CMK (cell line): ENCODE results near the gene CDH5.

Experiments used
- DNase-seq: peaks from one replicate; pipeline ENCODE4 v3.0.0-alpha.2; 2010; ENCODE audit warnings: low read depth

Gene CDH5

DNA sequence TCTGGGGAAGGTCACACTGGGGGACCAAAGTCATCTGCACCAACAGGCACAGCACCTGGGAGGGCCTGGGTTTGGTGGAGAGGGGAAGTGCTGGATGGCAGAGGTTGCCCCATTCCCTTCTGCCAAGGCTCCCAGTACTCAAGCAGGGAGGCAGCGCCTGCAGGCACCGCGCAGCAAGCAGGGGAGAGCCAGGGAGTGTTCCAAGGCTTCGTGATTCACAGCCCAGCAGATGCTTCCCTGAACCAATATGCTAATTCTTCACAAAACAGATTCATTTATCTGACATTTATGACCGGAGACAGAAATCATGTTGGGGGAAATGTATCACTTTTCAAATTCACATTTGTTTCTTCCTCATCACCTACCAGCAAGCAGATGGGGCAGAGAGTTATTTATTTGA lies 13.4 kb upstream of the CDH5 start:
- DNase-seq: no peak

DNA sequence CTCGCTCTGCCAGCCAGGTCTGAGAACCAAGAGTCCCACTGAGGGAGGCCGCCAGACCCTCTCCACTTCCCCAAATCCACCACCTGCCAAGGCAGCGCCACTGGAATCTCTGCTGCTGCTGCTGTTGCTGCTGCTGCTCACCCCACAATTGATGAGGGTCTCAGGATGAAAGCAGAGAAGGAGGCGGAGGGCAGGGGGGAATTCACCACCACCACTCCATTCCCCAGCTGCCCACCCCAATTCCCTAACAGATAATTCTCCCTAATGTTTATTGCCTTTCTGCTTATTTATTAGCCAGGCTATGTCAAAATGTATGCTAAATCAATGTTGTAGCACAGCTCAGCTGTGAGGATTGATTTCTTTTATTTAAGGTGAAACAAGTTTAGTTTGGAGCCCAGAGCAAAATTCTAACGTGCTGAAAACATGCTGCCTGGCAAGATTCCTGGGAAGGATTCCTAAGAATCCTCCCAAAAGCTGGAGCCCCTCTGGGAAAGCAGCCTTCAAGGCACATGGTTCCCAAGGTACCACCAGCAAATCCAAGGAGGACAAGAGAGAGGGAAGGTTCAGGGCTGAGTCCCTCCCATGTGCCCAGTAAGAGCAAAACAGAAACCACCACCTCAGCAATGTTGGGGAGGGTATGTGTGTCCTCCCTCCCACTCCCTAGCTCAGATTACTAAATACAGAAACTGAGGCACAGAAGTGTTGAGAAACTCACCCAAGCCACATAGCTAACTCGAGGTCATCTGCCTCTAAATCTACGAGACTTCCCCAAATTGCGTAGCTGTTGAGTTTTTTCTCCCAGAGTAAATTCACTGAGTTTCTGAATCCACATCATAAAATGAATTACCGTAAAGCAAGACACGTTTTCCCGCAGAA lies 12.2 kb upstream of the CDH5 start:
- DNase-seq: no peak

DNA sequence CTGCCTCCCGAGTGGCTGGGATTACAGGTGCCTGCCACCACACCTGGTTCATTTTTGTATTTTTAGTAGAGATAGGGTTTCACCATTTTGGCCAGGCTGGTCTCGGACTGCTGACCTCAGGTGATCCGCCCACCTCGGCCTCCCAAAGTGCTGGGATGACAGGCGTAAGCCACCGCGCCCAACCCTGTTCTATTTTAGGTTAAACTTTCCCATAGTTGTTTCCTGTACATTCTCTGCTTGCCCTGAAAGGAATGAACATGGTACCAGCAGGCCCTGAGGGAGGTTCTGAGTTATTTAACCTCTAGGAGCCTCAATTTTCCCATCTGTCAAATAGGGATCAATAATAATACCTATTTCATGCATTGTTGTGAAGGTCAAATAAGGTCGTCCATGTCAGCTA lies 11.0 kb upstream of the CDH5 start:
- DNase-seq: no peak

- no peak for DNase-seq
These were observed 9.0 kb upstream of the CDH5 start for GRCh38 chr16:66357523-66357928.

- DNase-seq: no peak
These were observed 8.3 kb upstream of the CDH5 start for GRCh38 chr16:66358231-66358630.

DNA sequence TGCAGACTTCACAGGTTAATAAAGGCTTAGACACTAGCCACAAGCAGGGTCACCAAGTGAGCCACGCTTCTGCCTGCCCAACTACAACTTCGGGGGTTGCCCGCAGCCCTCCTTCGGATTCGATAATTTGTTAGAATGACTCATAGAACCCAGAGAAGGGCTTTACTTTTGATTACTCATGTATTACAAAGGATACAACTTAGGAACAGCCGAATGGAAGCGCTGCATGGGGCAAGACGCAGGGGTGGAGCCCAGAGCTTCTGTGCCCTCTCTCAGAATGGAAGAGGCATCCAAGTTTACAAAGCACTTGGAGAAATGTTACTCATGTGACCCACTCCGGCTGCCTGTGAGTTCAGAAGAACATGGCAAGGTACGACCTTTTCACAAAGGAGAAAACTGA lies 7.5 kb upstream of the CDH5 start:
- DNase-seq: no peak

DNA sequence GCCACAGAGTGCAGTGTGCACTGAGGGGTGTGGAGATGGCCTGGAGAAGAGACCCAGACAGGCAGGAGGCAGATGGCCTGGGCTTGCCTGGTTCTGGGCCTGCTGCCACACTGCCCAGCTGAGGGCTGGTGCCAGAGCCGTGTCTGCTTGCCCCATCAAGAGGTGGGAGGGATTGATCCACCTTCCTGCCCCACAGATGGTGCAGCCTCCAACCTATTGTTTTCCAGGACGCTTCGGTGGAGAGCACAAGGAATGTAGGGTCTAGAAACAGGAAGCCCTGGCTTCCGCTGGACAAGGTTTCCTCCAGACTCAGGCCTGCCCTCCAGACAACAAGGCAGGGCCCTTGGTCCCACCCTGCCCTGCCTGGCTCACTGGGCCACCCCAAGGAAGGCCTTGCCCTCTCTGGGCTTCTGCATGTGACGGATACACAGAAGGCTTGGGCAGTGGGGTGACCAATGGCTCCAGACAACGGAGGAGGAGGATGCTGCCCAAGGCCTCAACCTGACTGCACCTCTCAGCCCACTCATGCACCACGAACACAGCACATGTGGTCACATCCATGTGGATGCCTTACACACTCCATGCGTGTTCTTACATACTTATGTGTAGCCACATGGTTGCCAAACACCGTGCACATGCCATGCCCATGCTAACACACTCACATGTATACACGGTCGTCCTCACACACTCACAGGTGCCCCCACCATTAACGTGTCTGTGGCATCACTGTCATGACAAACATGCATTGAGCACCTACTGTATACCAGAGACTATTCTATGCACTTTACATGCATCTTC lies 6.5 kb upstream of the CDH5 start:
- no peak for DNase-seq

DNA sequence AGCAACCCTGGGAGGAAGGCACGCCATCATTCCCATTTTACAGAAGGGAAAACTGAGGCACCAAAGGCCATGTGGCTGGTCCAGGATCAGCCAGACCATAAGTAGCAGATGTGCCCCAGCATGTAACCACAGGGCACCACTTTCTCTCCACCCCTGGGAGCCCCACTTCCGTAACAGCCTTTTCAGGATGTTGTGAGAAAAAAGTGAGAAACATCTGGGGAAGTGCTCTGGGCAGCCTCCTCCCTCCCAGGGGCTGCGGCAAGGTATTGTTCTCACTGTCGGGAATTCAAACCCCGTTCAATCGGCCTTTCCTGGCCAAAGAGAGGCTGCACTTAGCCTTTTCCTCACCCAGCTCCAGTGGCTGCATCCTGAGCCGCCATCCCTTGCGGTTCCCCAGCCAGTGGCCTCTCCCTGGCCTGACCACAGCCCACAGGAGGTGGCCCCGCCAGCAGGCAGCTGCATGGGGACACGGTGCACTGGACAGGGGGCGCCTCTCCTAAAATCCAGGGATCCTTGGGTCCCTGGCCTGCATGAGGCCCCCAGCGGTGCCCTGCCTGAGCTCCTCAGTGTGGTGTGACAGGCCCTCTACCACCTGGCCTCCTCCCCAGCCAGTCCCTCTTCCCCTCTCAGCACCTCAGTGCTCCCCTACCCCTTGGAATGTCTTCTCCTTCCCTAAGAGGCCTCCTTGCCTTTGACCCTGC lies 5.7 kb upstream of the CDH5 start:
- no peak for DNase-seq

DNA sequence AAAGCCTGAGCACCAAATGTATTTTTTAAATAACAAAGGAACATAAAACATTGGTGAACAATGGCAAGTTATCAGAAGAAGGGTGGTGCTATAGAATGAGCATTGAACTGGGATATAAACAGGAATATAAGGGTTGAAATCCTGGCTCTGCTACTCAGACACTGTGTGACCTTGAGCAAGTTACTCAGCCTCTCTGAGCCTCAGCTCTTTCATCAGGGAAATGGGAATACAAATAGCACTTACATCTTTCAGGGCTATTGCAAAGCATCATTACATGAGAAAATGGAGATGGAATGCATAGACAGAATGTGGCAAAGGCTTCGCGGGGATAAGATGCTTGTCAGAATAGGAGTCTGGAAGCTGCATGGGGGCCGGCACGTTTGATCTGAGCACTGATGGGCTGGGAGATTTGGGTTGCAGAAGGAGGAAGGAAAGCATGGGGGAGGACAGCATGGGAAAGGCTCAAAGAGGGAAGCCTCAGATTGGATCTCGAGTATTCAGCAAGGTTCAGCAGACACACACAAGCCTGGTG lies 4.8 kb upstream of the CDH5 start:
- DNase-seq: no peak

DNA sequence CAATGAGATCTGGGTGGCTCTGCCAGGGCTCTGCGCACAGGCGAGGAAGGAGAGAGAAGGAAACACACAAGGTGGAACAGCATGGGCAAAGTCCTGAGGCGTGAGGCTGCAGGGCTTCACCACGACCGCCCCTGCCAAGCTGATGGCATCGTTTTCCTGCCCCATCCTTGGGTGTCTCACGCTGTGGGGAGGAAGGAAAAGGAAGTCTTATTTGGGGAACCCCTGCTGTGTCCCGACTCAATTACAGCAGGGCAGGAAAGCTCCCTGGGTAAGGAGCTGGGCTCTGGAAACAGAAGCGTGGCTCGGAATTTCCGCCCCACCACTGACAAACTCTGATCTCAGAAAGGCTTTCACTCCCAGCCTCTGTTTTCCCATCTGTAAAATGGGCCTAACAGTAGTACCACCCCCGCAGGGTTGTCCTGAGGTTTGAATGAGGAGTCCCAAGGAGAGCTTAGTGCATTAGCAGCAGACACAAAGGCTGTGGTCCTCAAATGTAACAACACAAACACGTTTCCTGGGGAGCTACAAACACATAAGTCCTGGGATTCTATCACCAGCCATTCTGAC lies 3.2 kb upstream of the CDH5 start:
- DNase-seq: no peak

GRCh38 chr16:66364117-66364958 lies 2.2 kb upstream of the CDH5 start:
- no peak for DNase-seq

DNA sequence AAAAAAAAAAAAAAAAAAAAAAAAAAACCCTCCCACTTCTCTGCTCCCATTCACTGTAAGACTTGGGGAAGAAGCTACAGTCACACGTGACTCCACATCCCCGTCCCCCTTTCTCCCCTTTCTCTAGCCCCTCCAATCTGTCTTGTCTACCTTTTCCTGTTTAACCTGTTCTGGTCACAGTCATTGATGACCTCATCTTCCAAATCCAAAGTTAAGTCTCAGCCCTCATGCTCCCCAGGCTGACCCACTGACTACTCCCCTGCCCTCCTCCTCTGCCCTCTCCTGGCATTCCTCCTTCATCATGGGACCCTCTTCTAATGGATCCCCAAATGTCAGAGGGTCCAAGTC lies 1.6 kb upstream of the CDH5 start:
- DNase-seq: no peak

GRCh38 chr16:66365651-66366050 lies 840 bp upstream of the CDH5 start:
- no peak for DNase-seq

- DNase-seq: no peak
These were observed 1.7 kb downstream of the CDH5 start for GRCh38 chr16:66367968-66368891.

GRCh38 chr16:66369055-66369592 lies 2.6 kb downstream of the CDH5 start:
- no peak for DNase-seq

DNA sequence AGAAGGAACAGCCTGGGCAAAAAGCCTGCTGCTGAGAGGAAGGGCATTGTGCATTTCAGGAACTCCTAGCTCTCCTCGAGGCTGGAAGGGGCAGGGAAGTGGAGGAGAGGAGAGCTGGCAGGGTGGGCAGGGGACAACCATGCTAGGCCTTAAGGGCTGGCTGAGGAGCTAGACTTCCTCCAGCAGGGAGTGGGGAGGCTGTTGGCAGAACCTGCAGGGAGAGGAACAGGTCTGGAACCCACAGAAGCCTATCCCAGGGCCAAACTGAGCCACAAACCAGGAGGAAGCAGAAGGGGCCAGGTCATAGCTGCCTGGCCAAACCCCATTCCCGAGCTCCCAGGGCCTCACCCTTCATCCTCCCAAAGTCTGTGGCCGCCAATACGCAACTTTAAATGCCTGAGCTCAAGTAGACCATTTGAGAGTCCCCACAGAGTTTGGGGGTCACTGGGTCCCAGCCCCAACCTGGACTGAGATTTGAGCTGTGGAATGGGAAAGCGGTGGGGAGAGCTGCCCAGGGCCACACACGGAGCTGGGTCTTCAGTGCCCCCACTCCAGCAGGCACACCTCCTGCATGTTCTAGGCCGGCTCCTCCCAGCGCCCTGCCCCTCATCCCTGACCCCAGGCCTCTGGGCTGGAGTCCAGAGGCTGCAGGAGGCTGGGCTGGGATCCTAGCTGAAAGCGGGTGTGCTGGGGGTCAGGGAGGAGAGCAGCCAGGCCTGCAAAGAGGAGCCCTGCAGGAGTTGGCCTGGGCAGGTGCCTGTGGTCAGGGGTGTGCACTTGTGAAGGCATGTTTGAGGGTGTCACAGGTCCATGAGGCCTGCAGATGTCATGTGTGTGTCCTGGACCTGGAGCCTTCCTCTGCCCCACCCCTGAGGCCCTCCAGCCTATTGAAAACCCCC lies 4.5 kb downstream of the CDH5 start:
- DNase-seq: no peak

DNA sequence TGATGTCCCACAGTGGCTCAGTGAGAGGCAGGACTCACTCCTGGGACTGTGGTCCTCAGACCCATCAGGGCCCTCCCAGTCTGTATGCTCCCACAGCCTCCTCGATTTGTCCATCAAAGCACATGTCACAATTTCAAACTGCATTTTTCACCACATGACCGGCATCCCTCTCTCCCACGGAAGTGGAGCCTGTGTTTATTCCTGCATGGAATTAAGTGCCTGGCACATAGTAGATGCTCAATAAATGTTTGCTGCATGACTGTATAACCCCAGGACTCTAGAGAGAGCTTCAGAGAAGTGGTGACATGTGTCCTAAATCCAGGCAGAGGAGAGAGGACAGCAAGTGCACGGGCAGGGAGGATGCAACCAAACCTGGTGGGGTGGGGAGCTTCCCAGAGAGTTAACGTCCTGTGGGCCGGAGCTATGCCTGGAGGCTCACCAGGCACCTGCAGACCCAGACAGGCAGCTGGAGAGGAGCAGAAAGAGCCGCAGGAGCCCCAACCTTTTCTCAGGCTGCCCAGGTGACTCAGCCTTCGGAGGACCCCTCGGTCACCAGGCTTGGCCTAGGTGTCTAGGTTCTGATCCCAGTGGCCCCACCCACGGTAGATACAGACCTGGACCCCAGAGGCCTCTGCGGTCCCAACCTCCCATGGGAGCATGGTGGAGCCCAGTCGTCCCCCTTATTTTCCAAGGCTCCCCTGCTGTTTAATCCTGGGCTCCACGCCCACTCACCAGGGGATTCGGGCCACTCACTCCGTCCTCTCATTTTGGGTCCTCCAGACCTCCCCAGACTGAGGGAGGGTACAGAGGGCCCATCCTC lies 5.8 kb downstream of the CDH5 start:
- DNase-seq: no peak

DNA sequence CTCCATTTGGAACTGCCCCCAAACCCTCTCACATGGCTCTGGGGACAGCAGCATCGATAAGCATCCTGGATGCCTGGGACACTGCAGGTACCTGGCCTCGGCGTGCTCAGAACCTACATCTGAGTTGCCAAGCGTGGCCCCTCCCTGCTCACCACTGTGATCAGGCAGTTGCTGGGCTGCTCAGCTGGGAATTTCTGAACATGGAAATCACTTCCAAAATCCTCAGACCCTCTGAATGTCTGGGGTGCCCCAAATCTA lies 6.3 kb downstream of the CDH5 start:
- no peak for DNase-seq
